HG03103 (cell line): ENCODE data around the gene CNTRL.
"Not testable (repeated sequence)": the region's sequence is repeated elsewhere in the genome, so short reads cannot be mapped to it uniquely, and the experiment has no call there.

ENCODE experiments used
- ATAC-seq: cut with Tn5 transposase; IDR thresholded peaks from one replicate; pipeline ENCODE4 v1.9.1; 2021; ENCODE audit warnings: low read depth; ENCODE audit not compliant: unreplicated experiment

CNTRL gene

DNA sequence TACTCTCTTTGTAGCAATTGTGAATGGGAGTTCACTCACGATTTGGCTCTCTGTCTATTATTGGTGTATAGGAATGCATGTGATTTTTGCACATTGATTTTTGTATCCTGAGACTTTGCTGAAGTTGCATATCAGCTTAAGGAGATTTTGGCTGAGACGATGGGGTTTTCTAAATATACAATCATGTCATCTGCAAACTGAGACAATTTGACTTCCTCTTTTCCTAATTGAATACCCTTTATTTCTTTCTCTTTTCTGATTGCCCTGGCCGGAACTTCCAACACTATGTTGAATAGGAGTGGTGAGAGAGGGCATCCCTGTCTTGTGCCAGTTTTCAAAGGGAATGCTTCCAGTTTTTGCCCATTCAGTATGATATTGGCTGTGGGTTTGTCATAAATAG lies 54.6 kb downstream of the CNTRL start:
- not testable (repeated sequence) for ATAC-seq

GRCh38 chr9:121133104-121133816 lies 58.5 kb downstream of the CNTRL start:
- ATAC-seq = no peak

DNA sequence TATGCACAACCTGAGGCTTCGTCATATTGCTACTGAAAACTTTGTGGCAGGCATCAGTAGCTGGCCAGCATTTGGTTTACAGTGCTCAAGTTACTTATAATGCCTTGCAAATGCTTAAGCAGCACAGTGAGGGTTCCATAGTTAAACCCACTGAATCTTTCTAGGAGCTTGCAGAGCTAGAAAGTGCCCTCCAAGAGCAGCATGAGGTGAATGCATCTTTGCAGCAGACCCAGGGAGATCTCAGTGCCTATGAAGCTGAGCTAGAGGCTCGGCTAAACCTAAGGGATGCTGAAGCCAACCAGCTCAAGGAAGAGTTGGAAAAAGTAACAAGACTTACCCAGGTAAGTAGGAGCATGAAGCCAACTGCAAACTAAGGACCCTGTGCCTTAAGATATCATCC lies 60.9 kb downstream of the CNTRL start:
- ATAC-seq = no peak

DNA sequence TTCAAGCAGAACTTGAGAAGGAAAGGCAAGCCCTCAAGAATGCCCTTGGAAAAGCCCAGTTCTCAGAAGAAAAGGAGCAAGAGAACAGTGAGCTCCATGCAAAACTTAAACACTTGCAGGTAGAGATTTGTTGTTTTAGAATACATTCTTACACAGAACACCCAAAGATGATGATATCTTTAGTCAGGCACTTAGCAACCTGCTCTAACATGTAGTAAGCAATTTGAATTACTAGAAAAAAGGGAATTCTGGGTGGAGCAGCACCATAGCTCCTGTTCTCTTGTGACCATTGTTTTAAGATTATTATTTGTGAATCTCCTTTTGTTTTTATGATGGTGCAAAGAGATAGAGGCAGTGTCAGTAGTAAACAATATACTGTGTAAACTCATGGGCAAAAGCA lies 63.8 kb downstream of the CNTRL start:
- no peak for ATAC-seq

DNA sequence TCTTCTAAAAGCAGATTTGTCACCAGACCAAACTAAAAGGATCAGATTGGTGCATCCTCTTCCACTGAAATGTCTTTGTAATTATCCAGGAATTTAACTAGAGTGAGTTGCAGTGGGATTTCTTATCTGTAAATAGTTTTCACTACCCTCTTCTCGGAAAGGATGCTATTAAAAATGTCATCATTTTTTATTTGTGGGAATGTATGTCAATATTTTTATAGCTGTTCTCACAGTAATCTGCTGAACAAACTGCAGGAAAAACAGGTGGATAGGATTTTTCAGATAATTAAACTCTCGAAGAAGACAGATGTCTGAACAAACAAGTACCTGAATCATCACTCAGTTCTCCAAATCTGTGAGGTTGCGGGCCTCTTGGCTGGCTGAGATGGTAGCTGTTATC lies 64.2 kb downstream of the CNTRL start:
- ATAC-seq = no peak

DNA sequence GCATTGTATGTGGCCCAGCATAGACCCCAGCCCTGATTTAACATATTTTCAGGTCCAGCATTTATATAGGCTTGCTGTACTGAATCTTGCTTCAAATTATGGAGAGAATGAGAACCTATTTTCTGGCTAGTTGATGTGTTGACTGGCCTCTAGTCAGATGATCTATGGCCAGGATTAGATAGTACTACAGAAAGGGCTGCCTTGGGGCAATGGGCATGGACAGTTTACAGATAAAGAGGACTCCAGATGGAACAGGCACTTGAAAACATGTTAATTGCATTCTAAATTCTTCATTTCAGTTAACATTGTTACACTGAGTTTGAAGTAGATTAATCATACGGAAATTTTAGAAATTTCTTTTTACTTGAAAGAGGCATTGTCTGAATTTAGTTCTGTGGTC lies 65.4 kb downstream of the CNTRL start:
- ATAC-seq = no peak

- no peak for ATAC-seq
These were observed 66.6 kb downstream of the CNTRL start for GRCh38 chr9:121141306-121141705.

DNA sequence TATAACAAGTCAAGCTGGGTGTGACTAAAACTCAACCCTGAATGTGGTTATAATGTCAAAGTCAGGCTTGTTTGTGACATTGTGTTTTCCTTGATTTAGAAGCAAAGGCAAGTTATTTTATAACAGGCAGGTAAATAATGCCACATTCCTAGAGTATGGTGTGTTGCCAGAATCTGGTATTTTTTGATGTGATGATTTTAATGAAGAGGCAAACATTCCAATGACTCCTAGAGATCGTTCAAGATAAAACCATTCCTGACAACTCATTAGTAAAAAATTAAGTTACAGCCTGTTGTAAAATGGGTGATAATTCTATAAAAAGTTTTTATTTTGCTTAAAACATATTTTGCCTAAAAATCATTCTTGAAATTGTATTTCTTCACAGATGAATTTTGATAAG lies 67.0 kb downstream of the CNTRL start:
- ATAC-seq = no peak

GRCh38 chr9:121143771-121144170 lies 69.0 kb downstream of the CNTRL start:
- ATAC-seq = no peak

DNA sequence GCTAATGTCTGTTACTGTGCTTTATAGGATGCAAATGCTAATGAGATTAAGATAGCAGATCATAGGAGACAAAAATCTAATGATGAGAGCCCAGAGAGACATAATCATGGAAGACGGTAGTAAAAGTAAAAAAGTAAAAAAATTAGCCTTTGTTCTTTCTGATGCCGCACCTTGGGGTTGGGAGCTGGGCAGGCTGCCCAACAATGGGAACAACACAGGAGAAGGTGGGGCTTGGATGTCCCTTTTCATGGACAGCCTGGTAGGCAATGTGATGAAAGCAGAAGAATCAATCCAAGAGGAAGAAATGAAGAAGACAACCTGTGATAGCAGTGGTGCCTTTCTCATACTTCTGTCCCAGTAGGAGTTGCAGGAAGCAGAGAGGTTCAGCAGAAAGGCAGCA lies 69.7 kb downstream of the CNTRL start:
- ATAC-seq = no peak

- no peak for ATAC-seq
These were observed 75.4 kb downstream of the CNTRL start for GRCh38 chr9:121150188-121150587.

DNA sequence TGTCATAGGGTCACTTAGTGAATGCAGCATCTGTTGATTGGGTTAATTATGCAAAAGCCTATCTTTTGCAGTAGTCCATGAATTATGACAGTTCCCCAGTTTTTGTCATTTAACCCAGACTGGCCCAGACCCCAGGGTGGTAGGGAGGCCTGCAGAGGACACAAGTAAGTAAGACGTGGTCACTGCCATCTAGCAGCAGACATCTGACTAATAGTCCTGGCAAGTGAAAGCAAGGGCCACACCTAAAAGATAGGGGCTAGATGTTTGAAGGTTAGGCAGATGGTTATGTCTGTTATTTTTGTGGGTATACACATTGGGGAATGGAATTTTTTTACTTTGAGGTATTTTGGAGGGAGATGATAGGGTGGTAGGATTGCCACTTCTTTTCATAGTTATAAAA lies 78.9 kb downstream of the CNTRL start:
- ATAC-seq = no peak

GRCh38 chr9:121154782-121155181 lies 80.0 kb downstream of the CNTRL start:
- no peak for ATAC-seq

GRCh38 chr9:121156263-121156731 lies 81.5 kb downstream of the CNTRL start:
- peak; percentile 74 for ATAC-seq

GRCh38 chr9:121157939-121158338 lies 83.2 kb downstream of the CNTRL start:
- no peak for ATAC-seq

DNA sequence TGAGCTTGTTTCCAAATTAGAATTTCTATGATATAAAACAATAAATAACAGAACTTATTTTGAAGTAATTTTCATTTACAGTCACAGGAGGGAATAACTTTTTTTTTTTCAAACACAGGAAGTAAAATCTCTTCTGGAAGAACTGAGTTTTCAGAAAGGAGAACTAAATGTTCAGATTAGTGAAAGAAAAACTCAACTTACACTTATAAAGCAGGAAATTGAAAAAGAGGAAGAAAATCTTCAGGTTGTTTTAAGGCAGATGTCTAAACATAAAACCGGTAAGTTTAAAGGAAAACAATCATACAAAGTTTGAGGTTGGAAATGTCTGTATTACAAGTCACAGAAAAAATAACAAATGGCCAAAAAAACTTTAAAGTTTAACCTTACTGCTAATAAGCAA lies 85.3 kb downstream of the CNTRL start:
- no peak for ATAC-seq

DNA sequence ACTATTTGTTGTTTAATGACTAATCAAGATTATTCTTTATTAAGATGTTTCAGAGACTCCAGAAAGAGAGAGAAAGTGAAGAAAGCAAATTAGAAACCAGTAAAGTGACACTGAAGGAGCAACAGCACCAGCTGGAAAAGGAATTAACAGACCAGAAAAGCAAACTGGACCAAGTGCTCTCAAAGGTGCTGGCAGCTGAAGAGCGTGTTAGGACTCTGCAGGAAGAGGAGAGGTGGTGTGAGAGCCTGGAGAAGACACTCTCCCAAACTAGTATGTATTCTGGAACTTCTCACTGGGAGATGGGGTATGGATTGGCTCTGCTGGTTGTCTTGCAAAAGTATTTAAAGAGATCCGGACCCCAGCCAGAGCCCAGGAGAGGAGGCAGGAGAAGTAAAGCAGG lies 93.3 kb downstream of the CNTRL start:
- no peak for ATAC-seq

- ATAC-seq = no peak
These were observed 94.4 kb downstream of the CNTRL start for GRCh38 chr9:121169094-121169601.

GRCh38 chr9:121171236-121171635 lies 96.5 kb downstream of the CNTRL start:
- no peak for ATAC-seq

- no peak for ATAC-seq
These were observed 98.2 kb downstream of the CNTRL start for GRCh38 chr9:121172726-121173487.

DNA sequence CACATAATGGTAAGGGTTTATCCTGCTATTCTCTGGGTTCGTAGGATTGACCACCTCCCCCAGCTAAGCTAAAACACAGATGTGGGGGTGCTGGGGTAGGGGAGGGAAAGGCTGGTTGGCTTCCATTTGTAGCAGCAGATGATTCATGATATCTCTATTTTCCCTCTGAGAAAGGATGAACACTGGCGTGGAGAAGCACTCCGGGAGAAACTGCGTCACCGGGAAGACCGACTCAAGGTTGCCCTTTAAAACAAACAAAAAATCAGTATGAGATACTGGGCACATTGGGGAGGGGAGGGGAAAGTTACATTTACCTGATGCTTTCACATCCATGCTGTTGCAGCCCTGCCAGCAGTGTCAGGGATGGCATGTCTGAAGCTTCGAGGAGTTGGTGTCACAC lies 98.7 kb downstream of the CNTRL start:
- no peak for ATAC-seq
